Cardiac fibroblast (primary cell): ENCODE results near the gene LRRC31.

ENCODE experiments used
- DNase-seq, 2 donors: peaks; one replicate each; pipeline versions ENCODE4 v3.0.0 to v3.0.0-alpha.2; 2010; ENCODE audit warnings: low read depth in 2 of 2
- H3K4me3 ChIP-seq, 2 donors: replicated peaks in 1 of 2; 1 replicate in 1 of 2; 2 replicates in 1 of 2; pipeline ENCODE4 v1.5.1; 2011; ENCODE audit warnings: low read depth in 2 of 2, low read length in 2 of 2, mild to moderate bottlenecking in 2 of 2, moderate library complexity in 1 of 2
- CTCF ChIP-seq: IDR thresholded peaks from one replicate; pipeline ENCODE4 v1.5.1; 2011; ENCODE audit warnings: low read depth, mild to moderate bottlenecking, low read length, inconsistent platforms

LRRC31 gene

GRCh38 chr3:169880576-169881250, 11.0 kb upstream of the LRRC31 start:
- TF ChIP-seq CTCF = no peak
- H3K4me3 ChIP-seq = no peak overlapping the region
- DNase-seq = no peak

GRCh38 chr3:169879845-169880575, 10.3 kb upstream of the LRRC31 start:
- no peak for TF ChIP-seq CTCF
- no peak for DNase-seq
- H3K4me3 ChIP-seq = no peak overlapping the region

- H3K4me3 ChIP-seq = no peak overlapping the region
- no peak for TF ChIP-seq CTCF
- DNase-seq = peak in 1 of 2 donors; percentile 7
Observed at GRCh38 chr3:169879013-169879557, 9.3 kb upstream of the LRRC31 start.

- no peak overlapping the region for H3K4me3 ChIP-seq
- DNase-seq = no peak
- TF ChIP-seq CTCF = no peak
Observed at GRCh38 chr3:169871129-169871886, 1.6 kb upstream of the LRRC31 start.

- no peak for TF ChIP-seq CTCF
Observed at GRCh38 chr3:169868369-169868768, 1.4 kb downstream of the LRRC31 start.

GRCh38 chr3:169867584-169868210, 2.0 kb downstream of the LRRC31 start:
- H3K4me3 ChIP-seq = no peak overlapping the region
- DNase-seq = no peak
- TF ChIP-seq CTCF = no peak

More at GRCh38 chr3:169868369-169868768, 1.4 kb downstream of the LRRC31 start:
- H3K4me3 ChIP-seq = no peak overlapping the region
- no peak for DNase-seq
